Lung (tissue), 12 donors: ENCODE results near the gene CABLES2. TPM values are rescaled to one million over a fixed set of nuclear protein-coding genes. Genes with fewer than 3 reads are reported as not detected.
A peak's percentile ranks its signal among the peaks of the same experiment; 100 is the strongest.

Source experiments
- ATAC-seq: fragments of 200-7000 bp; cut with Tn5 transposase; one replicate; pipeline ENCODE4 v1.9.1; 2020; ENCODE audit warnings: moderate number of reproducible peaks; ENCODE audit not compliant: insufficient read depth, low FRiP score
- DNase-seq, 3 donors: peaks; one replicate each; pipeline ENCODE4 v3.0.0-alpha.2; 2013 to 2017
- H3K27ac ChIP-seq, 2 donors: one replicate each; pipeline ENCODE4 v1.5.1; 2013; ENCODE audit warnings: mild to moderate bottlenecking in 2 of 2, moderate library complexity in 2 of 2, control low read depth in 1 of 2, inconsistent platforms in 1 of 2, low read depth in 1 of 2, low read length in 1 of 2
- H3K27me3 ChIP-seq, 3 donors: one replicate each; pipeline ENCODE4 v1.5.1; 2013; ENCODE audit warnings: low read length in 2 of 3; ENCODE audit not compliant: control insufficient read depth in 3 of 3, insufficient read depth in 3 of 3
- H3K36me3 ChIP-seq, 4 donors: one replicate each; pipeline ENCODE4 v1.5.1; 2013; ENCODE audit warnings: low read length in 4 of 4, mild to moderate bottlenecking in 1 of 4, moderate library complexity in 1 of 4; ENCODE audit not compliant: control insufficient read depth in 4 of 4, insufficient read depth in 4 of 4
- H3K4me1 ChIP-seq, 5 donors: one replicate each; pipeline ENCODE4 v1.5.1; 2013; ENCODE audit warnings: low read length in 5 of 5, mild to moderate bottlenecking in 2 of 5, moderate library complexity in 1 of 5; ENCODE audit not compliant: control insufficient read depth in 5 of 5, insufficient read depth in 5 of 5
- H3K4me3 ChIP-seq: one replicate; pipeline ENCODE4 v1.5.1; 2013; ENCODE audit warnings: mild to moderate bottlenecking, control low read depth, moderate library complexity
- H3K9ac ChIP-seq, 2 donors: one replicate each; pipeline ENCODE4 v1.5.1; 2013; ENCODE audit warnings: low read length in 2 of 2, control low read depth in 1 of 2; ENCODE audit not compliant: insufficient read depth in 1 of 2
- H3K9me3 ChIP-seq, 4 donors: one replicate each; pipeline ENCODE4 v1.5.1; 2013; ENCODE audit warnings: low read length in 3 of 4, mild to moderate bottlenecking in 1 of 4, moderate library complexity in 1 of 4; ENCODE audit not compliant: control insufficient read depth in 4 of 4, insufficient read depth in 3 of 4
- WGBS, 2 donors: extraction: QIAGEN DNeasy Blood & Tissue Kit; methylation state at CpG; one replicate each; pipeline ENCODE4 v1.1.7; 2013; 5-methylcytosine and 5-hydroxymethylcytosine counted together
- polyA plus RNA-seq, 2 donors: library from polyadenylated mRNA; stranded (reverse); fragments of 200-250 nt; gene quantifications; one replicate each; pipeline ENCODE4 v1.2.1, GENCODE V29; 2013
- total RNA-seq, 2 donors: library from RNA; depleted of rRNA in 1 of 2; stranded (reverse); fragments of >200 nt in 1 of 2; gene quantifications; one replicate each; pipeline ENCODE4 v1.2.1, GENCODE V29; 2014 to 2021
- TF ChIP-seq, protein P1 (sequence below): IDR thresholded peaks from 2 replicates; pipeline ENCODE4 v1.5.1; 2012; ENCODE audit warnings: mild to moderate bottlenecking; ENCODE audit errors: control extremely low read depth, extremely low read depth
- donor health status: control.
- donor health status: control.
- donor health status: Bipolar disorder and iron deficiency.
- donor health status: healthy.
- donor health status: DM: yes; HTN: yes; CAD: no.

CABLES2 gene
- total and polyA plus RNA-seq, 4 donors = 1.9 to 4.4 (median 3.6) TPM

DNA sequence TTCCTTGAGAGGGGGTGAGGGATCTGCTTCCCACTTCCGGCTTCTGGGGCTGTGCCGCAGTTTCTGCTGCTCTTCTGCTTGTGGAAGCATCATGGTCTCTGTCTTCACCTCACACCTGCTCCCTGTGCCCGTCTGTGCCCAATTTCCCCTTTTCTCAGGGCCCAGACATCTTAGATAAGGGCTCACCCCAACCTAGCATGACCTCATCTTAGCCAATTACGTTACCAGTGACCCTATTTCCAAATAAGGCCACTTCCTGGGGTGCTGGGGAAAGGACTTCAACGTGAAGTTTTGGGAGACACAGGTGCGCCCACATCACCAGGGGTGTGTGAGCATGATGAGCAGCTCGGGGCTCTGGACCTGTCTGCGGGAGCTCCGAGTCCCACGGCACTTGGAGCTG, 41.0 kb upstream of the CABLES2 start:
- Histone ChIP-seq H3K36me3 (no peaks in the 10 kb centered on the region), H3K4me1 (peaks cover 0 to 30% (median 0%) of the 10 kb centered on the region in 5 donors), H3K27me3 (no peaks in the 10 kb centered on the region), H3K4me3 (no peak overlapping the region), H3K27ac (no peak overlapping the region), H3K9ac (no peak overlapping the region), H3K9me3 (no peaks in the 10 kb centered on the region)
- ATAC-seq = no peak
- TF ChIP-seq, protein P1, sequence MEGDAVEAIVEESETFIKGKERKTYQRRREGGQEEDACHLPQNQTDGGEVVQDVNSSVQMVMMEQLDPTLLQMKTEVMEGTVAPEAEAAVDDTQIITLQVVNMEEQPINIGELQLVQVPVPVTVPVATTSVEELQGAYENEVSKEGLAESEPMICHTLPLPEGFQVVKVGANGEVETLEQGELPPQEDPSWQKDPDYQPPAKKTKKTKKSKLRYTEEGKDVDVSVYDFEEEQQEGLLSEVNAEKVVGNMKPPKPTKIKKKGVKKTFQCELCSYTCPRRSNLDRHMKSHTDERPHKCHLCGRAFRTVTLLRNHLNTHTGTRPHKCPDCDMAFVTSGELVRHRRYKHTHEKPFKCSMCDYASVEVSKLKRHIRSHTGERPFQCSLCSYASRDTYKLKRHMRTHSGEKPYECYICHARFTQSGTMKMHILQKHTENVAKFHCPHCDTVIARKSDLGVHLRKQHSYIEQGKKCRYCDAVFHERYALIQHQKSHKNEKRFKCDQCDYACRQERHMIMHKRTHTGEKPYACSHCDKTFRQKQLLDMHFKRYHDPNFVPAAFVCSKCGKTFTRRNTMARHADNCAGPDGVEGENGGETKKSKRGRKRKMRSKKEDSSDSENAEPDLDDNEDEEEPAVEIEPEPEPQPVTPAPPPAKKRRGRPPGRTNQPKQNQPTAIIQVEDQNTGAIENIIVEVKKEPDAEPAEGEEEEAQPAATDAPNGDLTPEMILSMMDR = no peak
- DNase-seq = no peak
- 61 to 72% methylated on average over 10 of the region's 10 CpGs for WGBS, 2 donors

DNA sequence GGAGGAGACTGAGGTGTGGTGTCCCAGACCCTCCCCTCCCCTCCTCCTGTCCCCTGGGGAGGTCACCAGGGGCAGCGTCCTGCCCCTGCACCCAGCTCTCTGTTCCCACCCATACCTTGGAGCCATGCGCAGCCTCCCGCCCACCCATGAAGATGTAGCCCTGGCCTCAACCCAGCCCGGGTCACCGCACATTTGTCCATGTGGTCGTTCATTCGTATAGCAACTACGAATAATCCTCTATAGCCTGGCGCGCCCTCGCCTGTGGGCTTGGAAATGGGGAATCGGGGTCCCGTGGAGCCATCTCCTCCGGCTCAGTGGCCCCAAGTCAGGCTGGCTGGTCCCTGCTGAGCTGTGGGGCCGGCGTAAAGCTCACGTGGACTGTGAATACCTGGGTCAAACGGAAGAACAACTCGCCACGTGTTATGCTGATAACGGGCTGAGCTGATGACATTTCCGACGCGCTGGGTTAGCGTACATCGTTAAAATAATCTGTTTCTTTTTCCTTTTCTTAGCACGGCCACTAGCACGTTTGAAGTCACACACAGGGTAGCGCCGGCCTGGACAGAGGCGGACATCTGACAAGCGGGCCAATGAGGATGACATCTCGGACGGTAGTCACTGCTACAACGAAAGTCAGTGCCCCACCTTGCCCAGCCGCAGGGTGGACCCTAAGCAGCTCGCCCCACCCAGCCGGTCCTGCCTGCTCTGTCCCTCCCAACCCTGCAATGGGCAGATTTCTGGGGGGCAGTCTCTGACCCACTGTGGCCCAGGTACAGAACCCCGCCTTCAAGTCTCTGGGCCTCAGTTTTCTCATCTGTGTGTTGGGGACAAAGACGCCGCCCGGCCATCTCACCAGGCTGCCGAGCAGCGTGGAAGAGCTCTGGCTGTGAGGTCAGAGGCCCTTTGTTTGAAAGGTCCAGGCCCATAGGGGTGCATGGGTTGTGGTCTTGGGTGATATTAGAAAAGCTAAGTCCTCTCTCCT, 40.1 kb upstream of the CABLES2 start:
- WGBS, 2 donors = 84 to 89% methylated on average over 44 of the region's 44 CpGs
- no peak overlapping the region for H3K4me3 ChIP-seq
- peaks cover 0 to 27% (median 0%) of the 10 kb centered on the region in 5 donors for H3K4me1 ChIP-seq
- DNase-seq = no peak
- H3K9me3 ChIP-seq = no peaks in the 10 kb centered on the region
- no peak for ATAC-seq
- no peak overlapping the region for H3K27ac ChIP-seq
- no peaks in the 10 kb centered on the region for H3K36me3 ChIP-seq
- H3K9ac ChIP-seq = no peak overlapping the region
- TF ChIP-seq, protein P1 = no peak
- no peaks in the 10 kb centered on the region for H3K27me3 ChIP-seq

DNA sequence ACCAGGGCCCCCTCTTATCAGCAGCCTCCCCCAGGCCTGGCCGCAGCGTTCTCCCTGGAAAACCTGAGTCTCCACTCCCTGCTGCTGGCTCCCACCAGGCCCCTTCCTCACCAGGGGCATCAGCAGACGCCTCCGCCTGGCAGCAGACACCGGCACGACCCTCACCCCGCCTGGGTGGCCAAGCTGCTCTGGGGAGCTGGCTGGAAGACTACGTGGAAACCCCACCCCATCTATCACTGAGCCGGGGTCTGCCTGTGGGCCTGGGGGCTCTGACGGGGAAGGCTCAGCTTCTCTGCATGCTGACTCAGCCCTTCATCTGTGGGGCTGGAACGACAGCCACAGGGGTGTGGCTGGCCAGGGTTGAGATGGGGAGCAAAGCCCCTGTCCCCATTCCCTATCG, 39.4 kb upstream of the CABLES2 start:
- no peak overlapping the region for H3K9ac ChIP-seq
- no peaks in the 10 kb centered on the region for H3K27me3 ChIP-seq
- no peak overlapping the region for H3K4me3 ChIP-seq
- TF ChIP-seq, protein P1 = no peak
- peaks cover 0 to 26% (median 0%) of the 10 kb centered on the region in 5 donors for H3K4me1 ChIP-seq
- WGBS, 2 donors = 50 to 60% methylated on average over 12 of the region's 12 CpGs
- no peak overlapping the region for H3K27ac ChIP-seq
- DNase-seq = peak; percentile 52 to 76 (median 60)
- no peaks in the 10 kb centered on the region for H3K36me3 ChIP-seq
- ATAC-seq = no peak
- H3K9me3 ChIP-seq = no peaks in the 10 kb centered on the region
